GM18505 (cell line): ENCODE data around the gene CTCF.

Experiments
- ATAC-seq: cut with Tn5 transposase; IDR thresholded peaks from one replicate; pipeline ENCODE4 v1.9.1; 2021; ENCODE audit not compliant: unreplicated experiment
- POLR2A ChIP-seq: IDR thresholded peaks from 4 replicates; pipeline ENCODE4 v1.6.1; 2011; ENCODE audit warnings: borderline replicate concordance; ENCODE audit not compliant: insufficient read depth, insufficient read length; ENCODE audit errors: extremely low read depth

Gene CTCF

DNA sequence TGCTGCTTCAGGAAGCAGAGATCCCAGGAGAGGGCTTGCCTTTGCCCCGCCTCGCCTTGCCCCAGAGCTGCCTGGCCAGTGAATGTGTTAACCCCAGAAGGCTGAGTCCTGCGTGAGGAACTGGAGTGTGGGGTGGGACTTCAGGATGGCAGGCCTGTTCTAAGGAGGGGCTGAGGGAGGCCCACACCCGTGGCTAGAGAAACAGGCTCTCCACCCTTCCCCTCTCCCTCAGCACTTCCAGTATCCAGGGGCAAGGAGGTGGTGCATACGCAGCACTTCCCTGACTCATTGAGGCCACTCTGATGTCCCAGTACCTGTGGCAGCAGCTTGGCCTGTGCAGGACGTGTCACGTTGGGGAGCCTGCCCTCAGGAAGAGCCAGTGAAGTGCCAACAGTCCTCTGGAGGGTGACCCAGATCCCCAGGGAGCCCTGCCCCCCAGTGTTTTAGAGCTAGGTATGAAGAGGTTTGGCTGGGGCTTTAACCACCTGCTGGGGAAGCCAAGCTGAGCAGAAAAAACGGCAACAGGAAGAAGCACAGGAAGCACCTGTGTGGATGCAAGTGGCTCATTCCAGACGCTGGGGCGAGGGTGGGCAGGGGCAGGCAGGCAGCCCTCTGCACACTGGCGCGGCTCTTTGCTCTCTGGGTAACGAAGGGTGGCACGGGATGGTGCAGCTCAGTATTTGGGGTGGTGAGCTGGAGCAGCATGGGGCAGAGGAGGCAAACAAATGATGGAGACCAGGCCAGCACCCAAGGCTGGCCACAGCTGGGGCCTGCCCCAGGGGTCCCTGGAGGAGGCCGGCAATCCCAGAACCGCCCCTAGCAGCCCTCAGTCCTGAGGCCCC, 14.7 kb upstream of the CTCF start:
- no peak for ATAC-seq
- TF ChIP-seq POLR2A, result no peak

DNA sequence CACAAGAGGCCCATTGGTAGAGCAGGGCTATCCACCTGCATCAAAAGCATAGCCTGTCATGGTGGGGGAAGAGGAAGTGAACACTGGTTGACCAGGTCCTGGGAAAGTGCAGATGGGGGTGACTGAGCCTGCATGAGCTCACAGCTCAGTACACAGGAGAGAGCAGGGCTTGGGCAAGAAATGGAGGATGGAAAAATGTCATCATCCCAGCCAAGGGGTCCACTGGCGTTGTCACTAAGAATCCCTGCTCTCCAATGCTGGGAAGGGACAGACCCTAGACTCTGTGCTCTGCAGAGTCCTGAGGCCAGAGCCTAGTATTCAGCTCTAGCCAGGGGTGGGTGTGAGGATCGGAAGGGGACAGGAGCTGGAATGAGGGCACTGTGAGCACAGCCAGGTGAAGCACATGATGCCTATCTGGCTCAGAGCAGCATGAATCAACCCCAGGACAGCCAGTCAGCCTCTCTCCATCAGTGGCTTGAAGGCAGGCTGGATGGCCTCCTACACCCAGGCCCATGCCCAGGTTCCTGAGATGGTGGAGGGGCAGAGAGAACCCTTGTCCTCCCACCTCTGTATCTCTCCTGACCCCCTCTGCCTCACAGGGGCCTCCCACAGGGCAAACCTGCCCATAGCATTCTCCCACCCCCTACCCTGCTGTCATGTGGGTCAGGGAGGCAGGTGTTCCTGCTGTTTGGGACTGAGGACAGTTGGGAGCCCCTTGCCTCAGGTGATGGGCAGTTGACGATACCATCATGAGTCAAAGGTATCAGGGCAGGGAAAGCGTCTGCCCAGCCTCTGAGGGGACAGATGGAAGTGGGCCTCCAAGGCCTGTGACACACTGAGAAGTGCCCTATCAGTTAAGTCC, 13.8 kb upstream of the CTCF start:
- no peak for TF ChIP-seq POLR2A
- no peak for ATAC-seq

DNA sequence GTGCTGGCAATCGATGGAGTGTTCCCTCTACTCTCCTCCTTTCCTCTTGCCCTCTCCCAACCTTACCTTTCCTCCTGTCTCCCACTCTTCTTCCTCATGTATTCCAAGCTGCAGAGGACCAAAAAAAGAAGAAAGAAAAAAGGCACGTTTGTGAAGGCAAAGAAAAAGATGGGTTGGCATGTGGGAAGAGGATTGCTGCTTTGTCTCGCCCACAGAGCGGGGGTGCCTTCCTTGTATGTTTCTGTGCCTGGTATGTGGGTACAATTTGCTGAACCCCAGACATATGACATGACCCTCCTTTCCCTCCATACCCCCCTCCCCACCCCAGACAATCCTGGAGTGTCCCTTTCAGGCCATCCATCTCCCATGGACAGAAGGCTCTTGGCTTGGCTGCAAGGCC, 13.1 kb upstream of the CTCF start:
- no peak for ATAC-seq
- no peak for TF ChIP-seq POLR2A

DNA sequence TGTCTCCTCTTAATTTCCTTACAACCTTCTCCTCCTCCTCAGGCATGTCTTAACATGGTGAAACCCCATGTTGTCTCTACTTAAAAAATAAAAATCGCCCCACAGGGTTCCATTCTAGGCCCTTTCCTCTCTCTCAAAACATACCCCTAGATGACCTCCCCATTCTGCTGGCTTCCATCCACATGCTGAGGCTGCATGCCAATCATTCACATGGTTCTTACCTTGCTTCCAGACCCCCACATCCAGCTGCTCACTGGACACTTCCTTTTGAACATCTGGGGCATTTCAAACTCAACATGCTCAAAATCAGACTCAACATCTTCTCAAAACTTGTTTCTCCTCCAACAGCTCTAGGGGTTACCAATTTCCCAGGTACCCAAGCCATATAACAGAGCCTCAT, 12.4 kb upstream of the CTCF start:
- no peak for ATAC-seq
- TF ChIP-seq POLR2A, result no peak

DNA sequence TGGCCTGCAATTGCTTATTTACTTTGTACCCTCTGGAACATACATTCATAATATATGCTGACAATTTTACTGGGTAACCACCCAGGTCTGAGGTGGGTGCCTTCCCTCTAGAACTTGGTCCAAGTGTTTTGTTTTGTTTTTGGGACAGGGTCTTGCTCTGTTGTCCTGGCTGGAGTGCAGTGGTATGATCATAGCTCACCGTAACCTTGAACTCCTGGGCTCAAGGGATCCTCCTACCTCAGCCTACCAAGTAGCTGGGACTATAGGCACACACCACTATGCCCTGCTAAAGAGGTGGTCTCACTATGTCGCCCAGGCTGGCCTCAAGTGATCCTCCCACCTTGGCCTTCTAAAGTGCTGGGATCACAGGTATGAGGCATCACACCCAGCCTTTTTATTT, 11.2 kb upstream of the CTCF start:
- ATAC-seq, result no peak
- TF ChIP-seq POLR2A, result no peak

DNA sequence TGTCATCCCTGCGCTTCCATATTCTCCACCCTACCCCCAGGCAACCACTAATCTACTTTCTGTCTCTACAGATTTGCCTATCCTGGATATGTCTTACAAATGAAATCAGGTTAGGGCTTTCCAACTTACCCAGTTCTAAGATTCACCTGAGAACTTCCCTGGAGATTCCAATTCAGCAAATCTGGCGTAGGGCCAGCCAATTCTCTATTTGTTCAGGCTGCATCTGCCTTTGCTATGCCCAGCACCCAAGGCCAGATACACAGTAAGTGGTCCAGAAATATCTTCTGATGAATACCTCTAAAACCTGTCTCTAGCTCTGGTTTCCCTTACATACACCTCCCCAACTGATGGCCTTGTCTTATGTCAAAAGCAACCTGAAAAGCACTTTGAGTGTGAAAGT, 10.4 kb upstream of the CTCF start:
- no peak for TF ChIP-seq POLR2A

DNA sequence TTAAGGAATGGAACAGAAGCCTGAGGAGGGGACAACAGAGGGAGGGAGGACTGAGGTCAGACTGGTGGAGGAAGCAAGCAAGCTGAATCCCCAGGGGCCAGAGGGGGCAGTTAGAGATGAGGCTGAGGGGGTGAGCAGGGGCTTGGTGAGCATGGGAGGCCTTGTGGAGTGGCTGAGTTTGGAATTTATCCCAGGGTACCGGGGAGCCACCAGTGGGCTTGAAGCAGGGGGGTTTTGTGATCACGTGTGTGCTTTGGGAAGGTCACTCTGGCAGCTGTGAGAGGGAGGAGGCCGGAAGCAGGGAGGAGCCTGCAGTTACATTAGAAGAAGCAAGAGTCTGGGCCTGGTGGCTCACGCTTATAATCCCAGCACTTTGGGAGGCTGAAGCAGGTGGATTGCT, 9.8 kb upstream of the CTCF start:
- ATAC-seq, result no peak
- no peak for TF ChIP-seq POLR2A

More for the DNA sequence above, 10.4 kb upstream of the CTCF start:
- no peak for ATAC-seq

DNA sequence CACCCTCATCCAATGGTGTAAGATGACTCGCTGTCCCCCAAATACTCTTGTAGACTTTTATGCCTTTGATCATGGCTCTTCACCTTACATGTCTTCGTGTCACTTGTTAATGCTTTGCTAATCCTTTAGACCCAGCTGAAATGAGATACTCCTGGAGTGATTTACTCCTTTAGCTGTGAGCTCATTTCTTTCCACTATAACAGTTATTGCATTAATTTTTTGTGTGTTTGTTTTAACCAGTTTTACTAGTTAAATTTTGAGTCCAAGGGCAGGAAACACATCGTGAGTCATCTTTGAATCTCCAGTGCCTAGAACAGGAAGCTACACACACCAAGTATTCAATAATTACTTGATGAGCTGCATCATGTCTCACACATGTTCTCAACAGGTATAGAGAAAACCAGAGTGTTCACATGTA, 6.5 kb upstream of the CTCF start:
- no peak for TF ChIP-seq POLR2A
- no peak for ATAC-seq

DNA sequence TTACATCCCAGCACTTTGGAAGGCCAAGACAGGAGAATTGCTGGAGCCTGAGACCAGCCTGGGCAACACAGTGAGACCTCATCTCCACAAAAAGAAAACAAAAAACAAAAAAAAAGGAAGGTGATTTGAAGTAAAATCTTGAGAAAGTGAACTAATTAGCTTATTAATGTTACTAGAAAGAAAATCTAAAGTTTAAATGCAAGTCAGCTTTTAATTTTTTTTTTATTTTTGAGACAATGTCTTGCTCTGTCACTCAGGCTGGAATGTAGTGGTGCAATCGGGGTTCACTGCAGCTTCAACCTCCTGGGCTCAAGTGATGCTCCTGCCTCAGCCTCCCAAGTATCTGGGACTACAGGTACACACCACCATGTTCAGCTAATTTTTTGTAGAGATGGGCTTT, 3.5 kb upstream of the CTCF start:
- no peak for ATAC-seq
- TF ChIP-seq POLR2A, result no peak

DNA sequence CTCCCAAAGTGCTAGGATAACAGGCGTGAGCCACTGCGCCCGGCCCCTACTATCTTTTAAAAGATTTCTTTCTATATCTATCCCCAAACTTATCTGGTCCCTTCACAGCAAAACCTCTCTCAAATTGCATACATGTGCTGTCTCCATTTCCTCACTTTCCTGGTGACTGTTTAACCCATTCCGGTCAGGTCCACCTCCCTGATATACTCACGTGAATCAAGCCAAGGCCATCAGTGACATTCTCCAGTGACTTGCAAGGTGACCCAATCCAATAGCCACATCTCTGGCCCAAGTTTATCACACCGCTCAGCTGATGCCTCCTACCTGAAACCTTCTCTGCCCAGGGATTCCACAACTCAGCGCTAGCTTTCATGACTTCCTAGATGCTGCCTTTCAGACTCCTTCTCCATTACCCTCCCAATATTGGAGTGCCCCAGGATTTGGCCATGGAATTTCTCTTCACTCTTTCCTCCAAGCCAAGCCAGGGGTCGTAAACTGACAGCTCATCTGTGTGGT, 1.4 kb upstream of the CTCF start:
- ATAC-seq, result no peak
- no peak for TF ChIP-seq POLR2A

DNA sequence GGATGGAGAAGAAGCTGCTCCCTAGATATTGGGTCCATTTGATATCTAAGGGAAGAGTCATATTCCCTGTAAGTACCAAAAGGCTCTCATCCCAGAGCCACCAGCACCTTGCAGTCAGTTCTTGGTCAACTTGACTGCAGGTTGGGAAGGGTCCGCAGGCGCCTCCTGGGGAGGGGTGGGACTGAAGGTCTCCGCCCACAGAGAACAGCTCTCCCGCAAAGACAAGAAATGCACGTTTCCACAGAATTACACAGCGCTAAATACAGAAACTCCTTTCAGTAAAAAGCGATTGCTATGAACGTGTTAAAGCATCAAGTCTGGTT, 864 bp upstream of the CTCF start:
- TF ChIP-seq POLR2A, result no peak
- no peak for ATAC-seq

DNA sequence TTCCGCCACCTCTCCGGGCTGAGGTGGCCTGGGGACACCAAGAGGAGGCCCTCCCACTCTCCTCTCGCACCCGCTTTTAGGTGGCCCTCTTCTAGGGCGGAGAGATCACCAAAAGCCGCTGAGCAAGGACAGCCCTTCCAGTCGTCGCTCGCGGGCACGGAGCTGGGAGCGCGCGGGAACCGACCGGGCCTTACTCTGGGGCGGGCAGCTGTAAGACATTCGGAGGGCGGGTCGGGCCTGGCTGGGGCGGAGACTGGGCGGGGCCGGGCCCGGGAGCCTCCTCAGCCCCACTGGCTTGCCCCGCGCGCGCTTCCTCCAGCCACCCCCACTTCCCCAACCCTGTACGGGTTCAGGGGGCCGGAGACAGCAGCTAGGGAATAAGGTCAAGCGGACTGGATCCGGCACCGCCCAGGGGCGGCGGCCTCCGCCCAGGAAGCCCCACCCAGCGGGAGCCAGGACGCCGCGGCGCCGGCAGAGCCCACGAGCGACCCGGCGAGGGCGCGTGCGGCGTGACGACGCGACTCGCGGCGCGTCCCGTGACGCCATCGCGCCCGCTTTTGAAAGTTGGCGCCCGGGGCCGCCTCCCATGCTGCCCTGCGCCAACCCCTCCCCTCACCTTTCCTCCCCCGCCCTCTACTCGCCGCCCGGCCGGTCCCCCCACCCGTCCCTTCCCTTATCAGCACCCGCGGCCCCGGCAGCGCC, 351 bp upstream of the CTCF start:
- ATAC-seq, result peak; percentile 77
- peak; percentile 84 for TF ChIP-seq POLR2A
